ENCODE results near the gene CDK6. TPM values are rescaled to one million over a fixed set of nuclear protein-coding genes. Genes with fewer than 3 reads are reported as not detected.

Gene CDK6
- total RNA-seq, 1 donor from 2014 or later, result 6.0 TPM

DNA sequence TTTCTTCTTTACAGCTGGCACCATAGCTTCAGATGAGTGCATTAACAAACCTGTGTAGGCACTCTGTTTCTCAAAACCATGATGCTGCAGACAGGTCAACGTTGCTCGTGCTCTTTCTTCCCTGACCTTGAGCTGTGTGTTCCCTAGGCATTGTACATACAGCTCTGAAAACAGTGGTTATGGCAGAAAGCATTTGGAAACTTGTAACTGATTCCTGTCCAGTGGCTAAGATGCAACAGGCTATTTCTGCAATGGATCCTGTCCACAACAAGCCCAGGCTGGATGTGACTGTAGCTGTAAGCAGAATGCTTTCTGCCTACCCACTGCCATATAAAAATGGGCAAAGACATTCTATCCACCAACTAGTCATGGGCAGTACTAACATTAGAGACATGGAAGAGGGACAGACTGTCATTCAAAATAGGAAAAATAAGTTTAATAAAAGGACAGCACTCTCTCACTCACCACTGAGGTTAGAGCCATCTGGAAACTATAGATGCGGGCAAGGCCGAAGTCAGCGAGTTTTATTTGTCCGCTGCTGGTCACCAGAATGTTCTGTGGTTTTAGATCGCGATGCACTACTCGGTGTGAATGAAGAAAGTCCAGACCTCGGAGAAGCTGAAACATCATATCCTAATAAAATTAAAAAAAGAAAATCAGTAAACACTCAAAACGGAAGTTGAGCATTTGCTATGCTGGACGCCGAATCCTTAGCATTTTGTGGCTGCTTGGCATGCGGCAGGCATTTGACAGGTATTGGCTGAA, 111.0 kb downstream of the CDK6 start:
- Mint-ChIP-seq H3K27me3 (ENCODE audit: insufficient read depth, low read depth) (no peaks in the 10 kb centered on the region), H3K27ac (no peak overlapping the region), H3K9me3 (no peaks in the 10 kb centered on the region), H3K36me3 (peaks cover 18% of the 10 kb centered on the region), H3K4me3 (no peak overlapping the region), H3K4me1 (peaks cover 15% of the 10 kb centered on the region)
- no peaks in the 10 kb centered on the region for H3K79me2 ChIP-seq (ENCODE audit: low read depth)
- no peaks in the 10 kb centered on the region for H3K27me3 ChIP-seq
- DNase-seq (ENCODE audit: low spot score), result no peak
- H3K4me2 ChIP-seq, result no peak overlapping the region
- H4K20me1 ChIP-seq (ENCODE audit: low read depth), result no peaks in the 10 kb centered on the region
- peaks cover 7% of the 10 kb centered on the region for H3F3A ChIP-seq (ENCODE audit: low read depth)
- no peak overlapping the region for H3K27ac ChIP-seq
- H3K4me3 ChIP-seq, result no peak overlapping the region
- no peaks in the 10 kb centered on the region for H3K9me3 ChIP-seq (ENCODE audit: low read depth)
- TF ChIP-seq EZH2 (IDR thresholded peaks at IDR 0.05) (no peak), EZH2phosphoT487 (IDR thresholded peaks at IDR 0.05) (no peak)
- TF ChIP-seq, protein P1, sequence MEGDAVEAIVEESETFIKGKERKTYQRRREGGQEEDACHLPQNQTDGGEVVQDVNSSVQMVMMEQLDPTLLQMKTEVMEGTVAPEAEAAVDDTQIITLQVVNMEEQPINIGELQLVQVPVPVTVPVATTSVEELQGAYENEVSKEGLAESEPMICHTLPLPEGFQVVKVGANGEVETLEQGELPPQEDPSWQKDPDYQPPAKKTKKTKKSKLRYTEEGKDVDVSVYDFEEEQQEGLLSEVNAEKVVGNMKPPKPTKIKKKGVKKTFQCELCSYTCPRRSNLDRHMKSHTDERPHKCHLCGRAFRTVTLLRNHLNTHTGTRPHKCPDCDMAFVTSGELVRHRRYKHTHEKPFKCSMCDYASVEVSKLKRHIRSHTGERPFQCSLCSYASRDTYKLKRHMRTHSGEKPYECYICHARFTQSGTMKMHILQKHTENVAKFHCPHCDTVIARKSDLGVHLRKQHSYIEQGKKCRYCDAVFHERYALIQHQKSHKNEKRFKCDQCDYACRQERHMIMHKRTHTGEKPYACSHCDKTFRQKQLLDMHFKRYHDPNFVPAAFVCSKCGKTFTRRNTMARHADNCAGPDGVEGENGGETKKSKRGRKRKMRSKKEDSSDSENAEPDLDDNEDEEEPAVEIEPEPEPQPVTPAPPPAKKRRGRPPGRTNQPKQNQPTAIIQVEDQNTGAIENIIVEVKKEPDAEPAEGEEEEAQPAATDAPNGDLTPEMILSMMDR (IDR thresholded peaks at IDR 0.05), result no peak
- no peak overlapping the region for H3K9ac ChIP-seq
- peaks cover 12% of the 10 kb centered on the region for H3K4me1 ChIP-seq
- H3K36me3 ChIP-seq, result no peaks in the 10 kb centered on the region
- no peak overlapping the region for H2AFZ ChIP-seq (replicated peaks)

DNA sequence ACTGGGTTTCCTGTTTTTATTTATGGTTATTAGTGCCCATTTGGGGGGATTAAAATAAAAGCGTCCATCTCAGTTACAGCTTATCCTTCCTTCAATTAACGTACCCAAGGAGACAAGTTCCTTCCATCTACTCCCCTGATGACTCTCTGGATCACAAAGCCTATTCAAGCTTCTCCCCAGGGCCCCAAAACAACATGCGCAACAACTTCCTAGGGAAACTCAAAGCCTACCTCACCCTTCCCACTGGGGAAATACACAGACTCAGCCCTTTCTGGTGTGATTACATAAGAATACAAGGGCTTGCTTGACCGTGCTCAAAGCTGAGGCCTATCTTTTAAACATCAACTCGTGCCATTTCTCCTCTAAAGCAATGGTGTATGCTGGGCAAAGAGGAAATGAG, 112.4 kb downstream of the CDK6 start:
- Histone ChIP-seq H3K27ac (no peak overlapping the region), H3K9ac (no peak overlapping the region), H3K27me3 (no peaks in the 10 kb centered on the region), H4K20me1 (ENCODE audit: low read depth) (no peaks in the 10 kb centered on the region), H3K9me3 (ENCODE audit: low read depth) (no peaks in the 10 kb centered on the region), H3K4me3 (no peak overlapping the region), H3K4me1 (peaks cover 12% of the 10 kb centered on the region), H3F3A (ENCODE audit: low read depth) (peaks cover 7% of the 10 kb centered on the region), H2AFZ (replicated peaks) (no peak overlapping the region), H3K79me2 (ENCODE audit: low read depth) (no peaks in the 10 kb centered on the region), H3K36me3 (no peaks in the 10 kb centered on the region), H3K4me2 (peak overlapping the region; percentile 36)
- peaks cover 18% of the 10 kb centered on the region for H3K36me3 Mint-ChIP-seq
- TF ChIP-seq, protein P1 (IDR thresholded peaks at IDR 0.05), result no peak
- TF ChIP-seq EZH2phosphoT487 (IDR thresholded peaks at IDR 0.05) (no peak), EZH2 (IDR thresholded peaks at IDR 0.05) (no peak)
- H3K9me3 Mint-ChIP-seq, result no peaks in the 10 kb centered on the region
- no peak overlapping the region for H3K4me3 Mint-ChIP-seq
- no peaks in the 10 kb centered on the region for H3K27me3 Mint-ChIP-seq (ENCODE audit: insufficient read depth, low read depth)
- peak; percentile 47 for DNase-seq (ENCODE audit: low spot score)
- H3K27ac Mint-ChIP-seq, result no peak overlapping the region
- H3K4me1 Mint-ChIP-seq, result peaks cover 13% of the 10 kb centered on the region

DNA sequence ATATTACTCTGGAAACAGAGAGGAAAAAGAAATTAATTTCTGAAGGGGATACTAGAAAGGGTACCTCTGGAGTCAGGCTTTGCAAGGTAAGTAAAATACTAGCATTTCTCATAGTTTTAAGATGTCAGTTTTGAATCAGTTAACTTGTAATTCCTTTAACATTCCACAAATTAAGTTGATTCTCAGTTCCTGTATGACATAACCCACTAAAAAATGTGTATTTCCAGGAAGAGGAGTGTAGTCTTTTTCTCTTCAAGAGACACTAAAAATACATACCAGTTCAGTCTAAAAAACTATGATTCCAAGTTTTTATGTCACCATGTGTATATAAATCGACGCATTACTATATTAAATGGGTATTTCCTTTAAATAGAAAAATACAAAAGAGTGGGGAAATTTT, 113.2 kb downstream of the CDK6 start:
- H3K4me1 Mint-ChIP-seq, result peaks cover 13% of the 10 kb centered on the region
- H3K79me2 ChIP-seq (ENCODE audit: low read depth), result no peaks in the 10 kb centered on the region
- no peak overlapping the region for H3K4me3 ChIP-seq
- peaks cover 12% of the 10 kb centered on the region for H3K4me1 ChIP-seq
- no peaks in the 10 kb centered on the region for H3K27me3 Mint-ChIP-seq (ENCODE audit: insufficient read depth, low read depth)
- H4K20me1 ChIP-seq (ENCODE audit: low read depth), result no peaks in the 10 kb centered on the region
- no peaks in the 10 kb centered on the region for H3K27me3 ChIP-seq
- TF ChIP-seq, protein P1 (IDR thresholded peaks at IDR 0.05), result no peak
- TF ChIP-seq EZH2phosphoT487 (IDR thresholded peaks at IDR 0.05), result no peak
- no peak for TF ChIP-seq EZH2 (IDR thresholded peaks at IDR 0.05)
- no peak for DNase-seq (ENCODE audit: low spot score)
- H3K27ac ChIP-seq, result no peak overlapping the region
- no peaks in the 10 kb centered on the region for H3K9me3 Mint-ChIP-seq
- no peak overlapping the region for H3K4me2 ChIP-seq
- H3K9ac ChIP-seq, result no peak overlapping the region
- no peak overlapping the region for H3K4me3 Mint-ChIP-seq
- H2AFZ ChIP-seq (replicated peaks), result no peak overlapping the region
- peaks cover 7% of the 10 kb centered on the region for H3F3A ChIP-seq (ENCODE audit: low read depth)
- H3K9me3 ChIP-seq (ENCODE audit: low read depth), result no peaks in the 10 kb centered on the region
- H3K36me3 Mint-ChIP-seq, result peaks cover 20% of the 10 kb centered on the region
- no peaks in the 10 kb centered on the region for H3K36me3 ChIP-seq
- no peak overlapping the region for H3K27ac Mint-ChIP-seq

Measured in neural progenitor cell (in vitro differentiated cells).